BJ (cell line): ENCODE data around the gene FAM76A. TPM values are rescaled to one million over a fixed set of nuclear protein-coding genes. Genes with fewer than 3 reads are reported as not detected.

Experiments used
- CTCF ChIA-PET: fragments of 350-600 bp; formaldehyde crosslinking; extraction: SDS; loops from one replicate; lab custom pipeline; 2021; ENCODE audit warnings: antibody characterized with exemption, inconsistent platforms; lab: Yijun Ruan, JAX
- POLR2A ChIA-PET: fragments of 300-600 bp; sonication (Branson Sonifier 250); formaldehyde crosslinking; extraction: SDS; loops from one replicate; lab custom pipeline; 2021; ENCODE audit warnings: antibody characterized with exemption; lab: Charles Lee
- DNase-seq: peaks from one replicate; pipeline ENCODE4 v3.0.0-alpha.2; 2011; ENCODE audit warnings: low read depth
- H3K27me3 ChIP-seq: 2 replicates; pipeline ENCODE4 v1.6.0; 2011; ENCODE audit warnings: low read length; ENCODE audit not compliant: control insufficient read depth, insufficient read depth
- H3K36me3 ChIP-seq: 2 replicates; pipeline ENCODE4 v1.5.1; 2011; ENCODE audit warnings: low read length; ENCODE audit not compliant: control insufficient read depth, insufficient read depth
- H3K4me3 ChIP-seq: 2 replicates; pipeline ENCODE4 v1.5.1; 2011; ENCODE audit warnings: low read depth, mild to moderate bottlenecking, control low read depth, low read length
- CTCF ChIP-seq: IDR thresholded peaks from 2 replicates; pipeline ENCODE4 v1.5.1; 2011; ENCODE audit warnings: low read depth, mild to moderate bottlenecking, control low read depth, inconsistent platforms, low read length, moderate library complexity; ENCODE audit not compliant: insufficient read depth
- polyA plus RNA-seq: library from polyadenylated mRNA; depleted of rRNA; stranded (reverse); fragments of >200 nt; gene quantifications from 2 replicates; pipeline ENCODE4 v1.2.3, GENCODE V29; 2011

Gene FAM76A
- polyA plus RNA-seq, 1 experiment, result 3.9 TPM

- no peak for DNase-seq
- ChIA-PET CTCF (interaction anchor here (1.1 kb wide), 2 partner anchors 8 to 75 kb away, joined by 3 read pairs; no protein-coding TSS in a partner anchor), POLR2A (no interaction called here)
- H3K36me3 ChIP-seq, result 0 out of 2 replicates have a peak, but pooled peaks cover 2% of the 10 kb centered on the region
- TF ChIP-seq CTCF, result no peak
- no peaks in the 10 kb centered on the region for H3K27me3 ChIP-seq
- H3K4me3 ChIP-seq, result no peak overlapping the region
Measured at GRCh38 chr1:27744556-27744955, 18.8 kb downstream of the FAM76A start.

- POLR2A ChIA-PET, result no interaction called here
- Histone ChIP-seq H3K27me3 (no peaks in the 10 kb centered on the region), H3K36me3 (0 out of 2 replicates have a peak, but pooled peaks cover 2% of the 10 kb centered on the region), H3K4me3 (no peak overlapping the region)
- DNase-seq, result no peak
- CTCF ChIA-PET, result interaction anchor here (0.6 to 1.6 kb wide), 4 partner anchors 9 to 76 kb away, joined by 3 to 5 read pairs (median 3); no protein-coding TSS in a partner anchor
- TF ChIP-seq CTCF, result no peak
Measured at GRCh38 chr1:27745466-27745865, 19.7 kb downstream of the FAM76A start.

GRCh38 chr1:27752360-27752759 lies 26.6 kb downstream of the FAM76A start:
- no peak for DNase-seq
- ChIA-PET POLR2A (no interaction called here), CTCF (interaction anchor here (1.0 to 1.3 kb wide), 3 partner anchors 12 to 83 kb away, joined by 3 read pairs; no protein-coding TSS in a partner anchor)
- Histone ChIP-seq H3K36me3 (peaks cover 3% of the 10 kb centered on the region), H3K4me3 (no peak overlapping the region), H3K27me3 (no peaks in the 10 kb centered on the region)
- no peak for TF ChIP-seq CTCF

GRCh38 chr1:27755286-27755685 lies 29.5 kb downstream of the FAM76A start:
- no peak for DNase-seq
- TF ChIP-seq CTCF, result no peak
- H3K4me3 ChIP-seq, result no peak overlapping the region
- POLR2A ChIA-PET, result interaction anchor here (0.6 kb wide), 1 partner anchor 358 kb away, joined by 5 read pairs; no protein-coding TSS in a partner anchor
- H3K36me3 ChIP-seq, result peaks cover 3% of the 10 kb centered on the region
- H3K27me3 ChIP-seq, result no peaks in the 10 kb centered on the region
- CTCF ChIA-PET, result interaction anchor here (1.1 to 1.7 kb wide), 3 partner anchors 9 to 86 kb away, joined by 3 to 4 read pairs (median 3); partner anchors contain the start of gene STX12

GRCh38 chr1:27755865-27756264 lies 30.1 kb downstream of the FAM76A start:
- H3K36me3 ChIP-seq, result peaks cover 3% of the 10 kb centered on the region
- POLR2A ChIA-PET, result interaction anchor here (0.6 kb wide), 1 partner anchor 358 kb away, joined by 5 read pairs; no protein-coding TSS in a partner anchor
- CTCF ChIA-PET, result interaction anchor here (1.2 to 1.7 kb wide), 2 partner anchors 17 to 87 kb away, joined by 3 to 4 read pairs; partner anchors contain the start of gene STX12
- DNase-seq, result no peak
- H3K27me3 ChIP-seq, result no peaks in the 10 kb centered on the region
- no peak for TF ChIP-seq CTCF
- H3K4me3 ChIP-seq, result no peak overlapping the region
